NCI-H2029 (cell line): ENCODE results near the gene IQGAP1.
A peak's percentile ranks its signal among the peaks of the same experiment; 100 is the strongest.
"Not testable (repeated sequence)": the region's sequence is repeated elsewhere in the genome, so short reads cannot be mapped to it uniquely, and the experiment has no call there.

Source experiments
- DNase-seq: peaks from one replicate; lab custom pipeline; 2025; lab: John Stamatoyannopoulos, UW

The IQGAP1 gene

GRCh38 chr15:90409587-90409986 lies 21.5 kb downstream of the IQGAP1 start:
- not testable (repeated sequence) for DNase-seq

GRCh38 chr15:90410316-90410715 lies 22.3 kb downstream of the IQGAP1 start:
- not testable (repeated sequence) for DNase-seq

GRCh38 chr15:90411176-90411575 lies 23.1 kb downstream of the IQGAP1 start:
- no peak for DNase-seq

GRCh38 chr15:90412356-90413194 lies 24.5 kb downstream of the IQGAP1 start:
- DNase-seq, result peak; percentile 64

GRCh38 chr15:90413411-90414379 lies 25.7 kb downstream of the IQGAP1 start:
- DNase-seq, result no peak

GRCh38 chr15:90414408-90415028 lies 26.5 kb downstream of the IQGAP1 start:
- no peak for DNase-seq

- not testable (repeated sequence) for DNase-seq
Observed at GRCh38 chr15:90416052-90416451, 28.0 kb downstream of the IQGAP1 start.

GRCh38 chr15:90418627-90419026 lies 30.6 kb downstream of the IQGAP1 start:
- no peak for DNase-seq

GRCh38 chr15:90419206-90419605 lies 31.2 kb downstream of the IQGAP1 start:
- DNase-seq, result no peak

- no peak for DNase-seq
Observed at GRCh38 chr15:90419738-90420406, 31.8 kb downstream of the IQGAP1 start.

- no peak for DNase-seq
Observed at GRCh38 chr15:90420451-90420850, 32.4 kb downstream of the IQGAP1 start.

GRCh38 chr15:90421527-90421926 lies 33.5 kb downstream of the IQGAP1 start:
- DNase-seq, result no peak

GRCh38 chr15:90422043-90422442 lies 34.0 kb downstream of the IQGAP1 start:
- no peak for DNase-seq

GRCh38 chr15:90422936-90423335 lies 34.9 kb downstream of the IQGAP1 start:
- no peak for DNase-seq

GRCh38 chr15:90423801-90424319 lies 35.8 kb downstream of the IQGAP1 start:
- no peak for DNase-seq

GRCh38 chr15:90425726-90426346 lies 37.8 kb downstream of the IQGAP1 start:
- no peak for DNase-seq

- DNase-seq, result no peak
Observed at GRCh38 chr15:90427185-90427584, 39.1 kb downstream of the IQGAP1 start.

GRCh38 chr15:90432253-90432652 lies 44.2 kb downstream of the IQGAP1 start:
- no peak for DNase-seq

GRCh38 chr15:90435652-90436337 lies 47.8 kb downstream of the IQGAP1 start:
- no peak for DNase-seq

- DNase-seq, result no peak
Observed at GRCh38 chr15:90436952-90437351, 48.9 kb downstream of the IQGAP1 start.
